ENCODE measurements around the gene SERPINE3. TPM values are rescaled to one million over a fixed set of nuclear protein-coding genes. Genes with fewer than 3 reads are reported as not detected.

Gene SERPINE3
- not detected in 2 replicates for total RNA-seq (2014; rRNA removed; shearing (Covaris generic))
- polyA plus RNA-seq (2015; cell fraction: cytosol; rRNA removed), result 0.26 TPM in 1 of 2 replicates, not detected in the other
- not detected in 2 replicates for polyA plus RNA-seq (2015; cell fraction: nucleus; rRNA removed)

GRCh38 chr13:51339354-51339753 is at the start of gene SERPINE3:
Gene SERPINE3 (plus strand): TSS chr13:51339691. CDS start chr13:51341092, 1,401 bp downstream.
- DNase-seq (ENCODE audit: low read depth, low spot score), result no peak
- in situ Hi-C loops (cut with HindIII; ENCODE audit: low pct_unique_long_range_greater_than_20kb, low sequenced_read_pairs), result no loop called here

DNA sequence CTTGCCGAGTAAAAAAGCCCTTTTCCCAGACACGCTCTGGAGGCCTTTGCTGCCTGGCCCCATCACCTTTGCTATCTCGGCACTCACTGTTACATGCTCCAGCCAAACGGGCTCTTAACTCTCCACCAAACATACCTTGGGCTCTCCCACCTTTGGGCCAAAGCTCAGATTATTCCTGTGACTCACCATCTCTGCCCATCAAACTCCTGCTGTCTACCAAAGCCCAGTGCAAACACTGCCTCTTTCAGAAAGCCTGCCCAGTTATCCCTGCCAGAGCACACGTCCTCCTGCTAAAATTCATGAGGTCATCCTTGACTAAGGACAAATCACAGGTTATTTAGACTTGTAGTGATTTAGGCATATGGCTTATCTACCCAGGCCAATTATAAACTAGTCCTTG is 48.1 kb upstream of the SERPINE3 start:
- no peak for DNase-seq (ENCODE audit: low read depth, low spot score)
- in situ Hi-C loops (cut with HindIII; ENCODE audit: low pct_unique_long_range_greater_than_20kb, low sequenced_read_pairs), result no loop called here

GRCh38 chr13:51292000-51292565 is 47.4 kb upstream of the SERPINE3 start:
- in situ Hi-C loops (cut with HindIII; ENCODE audit: low pct_unique_long_range_greater_than_20kb, low sequenced_read_pairs), result no loop called here
- no peak for DNase-seq (ENCODE audit: low read depth, low spot score)

GRCh38 chr13:51297556-51297955 is 41.9 kb upstream of the SERPINE3 start:
- DNase-seq (ENCODE audit: low read depth, low spot score), result peak; percentile 31
- in situ Hi-C loops (cut with HindIII; ENCODE audit: low pct_unique_long_range_greater_than_20kb, low sequenced_read_pairs), result no loop called here

GRCh38 chr13:51298812-51299211 is 40.7 kb upstream of the SERPINE3 start:
- in situ Hi-C loops (cut with HindIII; ENCODE audit: low pct_unique_long_range_greater_than_20kb, low sequenced_read_pairs), result no loop called here
- peak; percentile 64 for DNase-seq (ENCODE audit: low read depth, low spot score)

GRCh38 chr13:51303063-51303552 is 36.4 kb upstream of the SERPINE3 start:
- DNase-seq (ENCODE audit: low read depth, low spot score), result no peak
- in situ Hi-C loops (cut with HindIII; ENCODE audit: low pct_unique_long_range_greater_than_20kb, low sequenced_read_pairs), result no loop called here

GRCh38 chr13:51303882-51304281 is 35.6 kb upstream of the SERPINE3 start:
- in situ Hi-C loops (cut with HindIII; ENCODE audit: low pct_unique_long_range_greater_than_20kb, low sequenced_read_pairs), result no loop called here
- DNase-seq (ENCODE audit: low read depth, low spot score), result no peak

- in situ Hi-C loops (cut with HindIII; ENCODE audit: low pct_unique_long_range_greater_than_20kb, low sequenced_read_pairs), result no loop called here
- DNase-seq (ENCODE audit: low read depth, low spot score), result no peak
Observed at GRCh38 chr13:51305271-51305967, 34.1 kb upstream of the SERPINE3 start.

DNA sequence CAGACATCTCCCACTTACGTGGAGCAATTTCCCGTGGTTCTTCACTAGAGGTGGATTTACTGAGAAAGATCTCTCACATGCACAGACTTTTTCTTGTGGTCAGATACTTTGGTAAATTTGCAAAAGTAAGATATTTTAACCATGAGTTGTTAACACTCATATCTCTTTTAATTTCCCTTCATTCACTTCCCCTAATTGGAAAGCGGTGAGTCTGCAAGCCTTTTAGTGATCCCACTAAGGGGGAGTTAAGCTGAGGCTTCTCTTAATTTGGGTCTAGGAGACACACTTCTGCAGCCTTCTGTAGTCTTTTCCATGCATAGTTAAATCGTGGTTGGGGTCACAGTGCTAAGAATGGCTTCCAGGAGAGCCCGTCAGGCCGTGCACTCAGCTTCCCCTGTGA is 30.7 kb upstream of the SERPINE3 start:
- no peak for DNase-seq (ENCODE audit: low read depth, low spot score)
- in situ Hi-C loops (cut with HindIII; ENCODE audit: low pct_unique_long_range_greater_than_20kb, low sequenced_read_pairs), result no loop called here

DNA sequence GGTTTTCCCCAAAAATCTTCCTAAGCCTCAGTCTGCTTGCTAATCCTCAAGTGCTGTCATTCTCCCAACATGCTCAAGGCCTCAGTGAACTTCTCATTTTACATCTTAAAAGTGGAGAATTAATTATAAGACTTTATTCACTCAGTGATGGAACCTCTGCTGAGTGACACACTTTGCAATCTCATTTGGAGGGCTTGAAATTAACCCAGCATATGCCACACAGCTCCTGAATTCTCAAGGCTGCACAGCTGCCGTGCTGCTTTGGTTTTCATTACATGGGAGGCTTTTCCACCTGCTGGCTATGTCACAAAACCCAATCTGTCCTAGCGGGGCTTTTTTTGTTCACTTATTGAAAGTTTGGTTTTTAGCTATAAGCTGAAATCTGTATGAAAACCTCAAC is 28.3 kb upstream of the SERPINE3 start:
- no peak for DNase-seq (ENCODE audit: low read depth, low spot score)
- in situ Hi-C loops (cut with HindIII; ENCODE audit: low pct_unique_long_range_greater_than_20kb, low sequenced_read_pairs), result no loop called here

DNA sequence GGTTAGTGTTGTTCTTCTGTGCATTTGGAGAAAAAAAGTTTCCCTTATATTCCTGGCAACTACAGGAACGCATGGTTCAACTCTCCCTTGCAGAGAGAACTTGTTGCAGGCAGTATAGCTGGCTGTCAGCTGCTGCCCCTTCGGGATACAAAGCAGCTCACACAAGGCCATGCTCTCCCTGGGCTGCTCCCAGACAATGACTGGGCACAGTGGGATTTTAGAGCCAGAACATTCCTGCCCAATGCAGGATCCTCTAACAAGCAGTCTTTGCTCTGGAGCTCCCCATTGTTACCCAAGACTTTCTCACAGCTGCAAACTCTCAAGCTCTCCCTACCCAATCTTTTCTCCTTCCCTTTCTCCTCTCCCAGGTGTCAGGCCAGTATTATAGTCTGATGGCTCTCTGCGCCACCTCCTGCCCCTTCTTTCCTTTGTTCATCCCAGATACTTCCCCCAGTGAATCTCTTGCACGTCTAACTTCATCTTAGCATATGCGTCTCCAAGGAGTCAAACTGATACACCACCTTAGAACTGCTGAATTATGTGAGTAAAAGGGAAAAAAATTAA is 27.5 kb upstream of the SERPINE3 start:
- DNase-seq (ENCODE audit: low read depth, low spot score), result peak; percentile 43
- in situ Hi-C loops (cut with HindIII; ENCODE audit: low pct_unique_long_range_greater_than_20kb, low sequenced_read_pairs), result no loop called here

DNA sequence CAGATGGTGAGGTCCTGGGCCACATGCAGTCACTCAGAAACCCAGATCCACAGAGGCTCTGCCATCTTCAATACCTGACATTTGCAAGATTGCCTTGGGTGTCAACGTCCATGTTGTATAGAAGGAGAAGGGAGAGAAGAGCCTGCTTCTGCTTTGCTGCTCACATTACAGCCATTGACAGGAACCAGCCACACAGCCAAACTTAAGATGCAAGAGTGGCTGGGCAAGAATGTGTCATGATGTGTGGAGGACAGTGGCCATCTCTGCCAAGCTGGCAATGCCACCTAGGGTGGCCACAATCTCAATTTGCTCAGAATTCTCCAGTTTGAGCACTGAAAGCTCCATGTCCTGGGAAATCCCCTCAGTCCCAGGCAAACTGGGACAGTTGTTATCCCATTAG is 25.9 kb upstream of the SERPINE3 start:
- in situ Hi-C loops (cut with HindIII; ENCODE audit: low pct_unique_long_range_greater_than_20kb, low sequenced_read_pairs), result no loop called here
- no peak for DNase-seq (ENCODE audit: low read depth, low spot score)

- in situ Hi-C loops (cut with HindIII; ENCODE audit: low pct_unique_long_range_greater_than_20kb, low sequenced_read_pairs), result no loop called here
- DNase-seq (ENCODE audit: low read depth, low spot score), result peak; percentile 96
Observed at GRCh38 chr13:51317262-51317661, 22.2 kb upstream of the SERPINE3 start.

GRCh38 chr13:51318015-51318414 is 21.5 kb upstream of the SERPINE3 start:
- DNase-seq (ENCODE audit: low read depth, low spot score), result no peak
- in situ Hi-C loops (cut with HindIII; ENCODE audit: low pct_unique_long_range_greater_than_20kb, low sequenced_read_pairs), result no loop called here

- in situ Hi-C loops (cut with HindIII; ENCODE audit: low pct_unique_long_range_greater_than_20kb, low sequenced_read_pairs), result no loop called here
- no peak for DNase-seq (ENCODE audit: low read depth, low spot score)
Observed at GRCh38 chr13:51318876-51319275, 20.6 kb upstream of the SERPINE3 start.

DNA sequence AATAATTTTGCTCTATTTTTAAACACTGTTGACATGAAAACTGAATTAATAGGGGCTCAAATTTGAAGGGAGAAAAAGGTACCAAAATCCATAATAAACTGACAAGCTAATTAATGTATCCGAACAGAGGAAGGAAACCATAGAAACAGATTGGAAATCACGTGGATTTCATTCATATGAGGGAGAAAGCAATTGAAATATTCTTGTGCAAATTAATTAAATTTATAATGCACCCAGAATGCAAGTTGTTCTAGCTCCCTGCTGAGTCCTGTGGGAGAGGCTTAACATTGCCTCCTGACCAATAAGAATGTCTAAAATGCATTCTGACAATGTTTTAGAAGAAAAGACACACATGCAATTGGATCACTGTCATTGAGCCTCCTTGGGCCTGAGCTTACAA is 17.7 kb upstream of the SERPINE3 start:
- in situ Hi-C loops (cut with HindIII; ENCODE audit: low pct_unique_long_range_greater_than_20kb, low sequenced_read_pairs), result no loop called here
- no peak for DNase-seq (ENCODE audit: low read depth, low spot score)

- DNase-seq (ENCODE audit: low read depth, low spot score), result peak; percentile 32
- in situ Hi-C loops (cut with HindIII; ENCODE audit: low pct_unique_long_range_greater_than_20kb, low sequenced_read_pairs), result no loop called here
Observed at GRCh38 chr13:51322826-51323225, 16.7 kb upstream of the SERPINE3 start.

GRCh38 chr13:51323824-51324511 is 15.5 kb upstream of the SERPINE3 start:
- in situ Hi-C loops (cut with HindIII; ENCODE audit: low pct_unique_long_range_greater_than_20kb, low sequenced_read_pairs), result no loop called here
- DNase-seq (ENCODE audit: low read depth, low spot score), result peak; percentile 51

Measured in SK-MEL-5 (cell line).